KMS-11 (cell line): ENCODE data around the gene NEDD4L.

Source experiments
- H2AFZ ChIP-seq: fragments of 200-600 bp; sonication (generic); 2 replicates; pipeline ENCODE4 v1.6.1; 2016; ENCODE audit warnings: antibody characterized with exemption, mixed run types, low read depth
- H3K27ac ChIP-seq: fragments of 200-600 bp; sonication (generic); 2 replicates; pipeline ENCODE4 v1.6.1; 2016; ENCODE audit warnings: mild to moderate bottlenecking, mixed run types
- H3K27me3 ChIP-seq: fragments of 200-600 bp; sonication (generic); 2 replicates; pipeline ENCODE4 v1.6.1; 2017; ENCODE audit warnings: mild to moderate bottlenecking, low read depth, mixed run types, moderate library complexity; ENCODE audit not compliant: insufficient read depth
- H3K36me3 ChIP-seq: fragments of 200-600 bp; sonication (generic); 2 replicates; pipeline ENCODE4 v1.6.1; 2017; ENCODE audit warnings: mild to moderate bottlenecking, mixed run types; ENCODE audit not compliant: insufficient read depth
- H3K4me1 ChIP-seq: fragments of 200-600 bp; sonication (generic); 2 replicates; pipeline ENCODE4 v1.6.1; 2016; ENCODE audit warnings: mild to moderate bottlenecking, low read depth, mixed run types; ENCODE audit not compliant: poor library complexity, severe bottlenecking
- H3K4me2 ChIP-seq: fragments of 200-600 bp; sonication (generic); 2 replicates; pipeline ENCODE4 v1.7.0; 2016; ENCODE audit warnings: mild to moderate bottlenecking, mixed run types
- H3K4me3 ChIP-seq: fragments of 200-600 bp; sonication (generic); IDR thresholded peaks from 2 replicates; pipeline ENCODE4 v1.6.1; 2017; ENCODE audit warnings: low read depth, low read length, mixed read lengths; ENCODE audit not compliant: insufficient read depth
- H3K79me2 ChIP-seq: fragments of 200-600 bp; sonication (generic); 2 replicates; pipeline ENCODE4 v1.6.1; 2016; ENCODE audit warnings: low read depth, mixed run types; ENCODE audit not compliant: insufficient read depth
- H3K9ac ChIP-seq: fragments of 200-600 bp; sonication (generic); 2 replicates; pipeline ENCODE4 v1.6.1; 2016; ENCODE audit warnings: mild to moderate bottlenecking, mixed run types
- H4K20me1 ChIP-seq: fragments of 200-600 bp; sonication (generic); 2 replicates; pipeline ENCODE4 v1.6.1; 2016; ENCODE audit warnings: mild to moderate bottlenecking, mixed run types; ENCODE audit not compliant: insufficient read depth
- CTCF ChIP-seq: fragments of 200-600 bp; sonication (generic); conservative IDR thresholded peaks from 2 replicates; pipeline ENCODE4 v1.6.1; 2017; ENCODE audit warnings: low read depth, mild to moderate bottlenecking, antibody characterized with exemption, low read length, moderate library complexity, mixed read lengths

NEDD4L gene

GRCh38 chr18:58402247-58402646 lies 358.2 kb downstream of the NEDD4L start:
- H3K4me1 ChIP-seq = no peaks in the 10 kb centered on the region
- no peak overlapping the region for H3K27ac ChIP-seq
- H3K9ac ChIP-seq = no peak overlapping the region
- no peaks in the 10 kb centered on the region for H3K79me2 ChIP-seq
- no peak overlapping the region for H3K4me2 ChIP-seq
- H2AFZ ChIP-seq = no peak overlapping the region
- no peaks in the 10 kb centered on the region for H3K36me3 ChIP-seq
- no peak overlapping the region for H3K4me3 ChIP-seq
- no peak for TF ChIP-seq CTCF
- no peaks in the 10 kb centered on the region for H3K27me3 ChIP-seq
- H4K20me1 ChIP-seq = no peaks in the 10 kb centered on the region

GRCh38 chr18:58402951-58403702 lies 359.1 kb downstream of the NEDD4L start:
- Histone ChIP-seq H2AFZ (no peak overlapping the region), H4K20me1 (no peaks in the 10 kb centered on the region), H3K9ac (no peak overlapping the region), H3K4me1 (no peaks in the 10 kb centered on the region), H3K4me2 (no peak overlapping the region), H3K4me3 (no peak overlapping the region), H3K79me2 (no peaks in the 10 kb centered on the region), H3K36me3 (no peaks in the 10 kb centered on the region), H3K27me3 (no peaks in the 10 kb centered on the region), H3K27ac (no peak overlapping the region)
- TF ChIP-seq CTCF = no peak

- no peak overlapping the region for H3K4me2 ChIP-seq
- no peaks in the 10 kb centered on the region for H3K36me3 ChIP-seq
- H3K27ac ChIP-seq = no peak overlapping the region
- H3K4me1 ChIP-seq = no peaks in the 10 kb centered on the region
- H3K9ac ChIP-seq = no peak overlapping the region
- H3K4me3 ChIP-seq = no peak overlapping the region
- no peaks in the 10 kb centered on the region for H3K79me2 ChIP-seq
- no peaks in the 10 kb centered on the region for H4K20me1 ChIP-seq
- H3K27me3 ChIP-seq = no peaks in the 10 kb centered on the region
- TF ChIP-seq CTCF = no peak
- H2AFZ ChIP-seq = no peak overlapping the region
Measured at GRCh38 chr18:58403799-58404455, 359.9 kb downstream of the NEDD4L start.

- Histone ChIP-seq H3K79me2 (no peaks in the 10 kb centered on the region), H3K27me3 (no peaks in the 10 kb centered on the region), H3K27ac (no peak overlapping the region), H3K4me2 (no peak overlapping the region), H3K36me3 (no peaks in the 10 kb centered on the region), H3K4me3 (no peak overlapping the region), H2AFZ (no peak overlapping the region), H3K9ac (no peak overlapping the region), H3K4me1 (no peaks in the 10 kb centered on the region), H4K20me1 (no peaks in the 10 kb centered on the region)
- TF ChIP-seq CTCF = no peak
Measured at GRCh38 chr18:58405107-58405898, 361.3 kb downstream of the NEDD4L start.
